Activated CD8-positive, alpha-beta memory T cell treated with anti-CD3 and anti-CD28 coated beads for 24 hours (primary cell): ENCODE results near the gene UBASH3A.
A peak's percentile ranks its signal among the peaks of the same experiment; 100 is the strongest.

Experiments
- DNase-seq: peaks from one replicate; pipeline ENCODE4 v3.0.0-alpha.2; 2020

Gene UBASH3A, protein sequence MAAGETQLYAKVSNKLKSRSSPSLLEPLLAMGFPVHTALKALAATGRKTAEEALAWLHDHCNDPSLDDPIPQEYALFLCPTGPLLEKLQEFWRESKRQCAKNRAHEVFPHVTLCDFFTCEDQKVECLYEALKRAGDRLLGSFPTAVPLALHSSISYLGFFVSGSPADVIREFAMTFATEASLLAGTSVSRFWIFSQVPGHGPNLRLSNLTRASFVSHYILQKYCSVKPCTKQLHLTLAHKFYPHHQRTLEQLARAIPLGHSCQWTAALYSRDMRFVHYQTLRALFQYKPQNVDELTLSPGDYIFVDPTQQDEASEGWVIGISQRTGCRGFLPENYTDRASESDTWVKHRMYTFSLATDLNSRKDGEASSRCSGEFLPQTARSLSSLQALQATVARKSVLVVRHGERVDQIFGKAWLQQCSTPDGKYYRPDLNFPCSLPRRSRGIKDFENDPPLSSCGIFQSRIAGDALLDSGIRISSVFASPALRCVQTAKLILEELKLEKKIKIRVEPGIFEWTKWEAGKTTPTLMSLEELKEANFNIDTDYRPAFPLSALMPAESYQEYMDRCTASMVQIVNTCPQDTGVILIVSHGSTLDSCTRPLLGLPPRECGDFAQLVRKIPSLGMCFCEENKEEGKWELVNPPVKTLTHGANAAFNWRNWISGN

GRCh38 chr21:42403611-42404231, at the start of gene UBASH3A:
UBASH3A (plus strand) TSS chr21:42403902; CDS start chr21:42403946, 44 bp downstream.
- DNase-seq: peak; percentile 81

DNA sequence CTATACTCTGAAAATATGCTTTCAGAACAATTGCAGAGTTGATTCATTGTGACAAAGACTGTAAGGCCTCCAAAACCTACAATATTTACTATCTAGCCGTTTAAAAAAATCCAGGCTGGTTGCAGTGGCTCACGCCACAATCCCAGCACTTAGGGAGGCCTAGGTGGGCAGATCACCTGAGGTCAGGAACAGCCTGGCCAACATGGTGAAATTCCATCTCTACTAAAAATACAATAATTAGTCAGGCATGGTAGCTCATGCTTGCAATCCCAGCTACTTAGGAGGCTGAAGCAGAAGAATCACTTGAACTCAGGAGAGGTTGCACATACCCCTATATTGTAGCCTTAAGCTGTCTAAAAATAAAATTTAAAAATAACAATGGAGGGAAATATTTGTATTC, 47.7 kb upstream of the UBASH3A start:
- DNase-seq: no peak

DNA sequence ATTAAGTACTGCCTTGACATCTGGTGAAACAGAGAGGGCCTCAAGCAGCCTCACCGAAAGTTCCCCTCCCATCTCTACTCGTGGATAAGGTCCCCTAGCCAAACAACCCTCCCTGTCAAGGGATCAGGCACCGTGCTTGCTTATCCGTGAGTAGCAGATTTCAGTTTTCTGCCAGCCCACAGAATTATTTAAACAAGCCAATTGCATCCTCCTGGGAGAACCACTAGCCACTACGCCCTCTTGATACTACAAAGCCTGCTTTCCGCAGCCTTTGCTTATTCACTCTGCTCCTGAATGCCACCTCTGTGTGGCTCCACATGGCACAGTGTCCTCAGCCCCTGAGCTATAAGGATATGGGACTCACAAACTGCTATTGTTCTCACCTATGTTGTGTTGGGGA, 47.1 kb upstream of the UBASH3A start:
- no peak for DNase-seq

DNA sequence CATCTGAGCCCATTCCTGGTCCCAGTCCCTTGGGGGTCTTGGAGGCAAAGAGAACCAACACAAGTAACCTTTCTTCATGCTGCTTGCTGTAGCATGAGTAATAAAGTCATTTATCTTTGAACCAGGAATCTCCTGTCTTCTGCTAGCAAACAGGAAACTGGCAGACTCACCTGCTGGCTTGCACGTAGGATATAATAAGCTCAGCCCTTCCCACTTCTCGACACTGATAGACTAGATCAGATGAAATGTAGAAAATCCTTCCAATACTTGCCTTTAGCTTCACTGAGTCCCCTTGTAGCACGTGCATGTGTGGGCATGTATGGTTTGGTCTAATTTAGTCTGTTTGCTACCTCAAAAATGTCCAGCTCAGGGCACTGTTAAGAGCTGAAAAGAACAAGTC, 46.4 kb upstream of the UBASH3A start:
- no peak for DNase-seq

GRCh38 chr21:42358261-42358660, 45.4 kb upstream of the UBASH3A start:
- no peak for DNase-seq

DNA sequence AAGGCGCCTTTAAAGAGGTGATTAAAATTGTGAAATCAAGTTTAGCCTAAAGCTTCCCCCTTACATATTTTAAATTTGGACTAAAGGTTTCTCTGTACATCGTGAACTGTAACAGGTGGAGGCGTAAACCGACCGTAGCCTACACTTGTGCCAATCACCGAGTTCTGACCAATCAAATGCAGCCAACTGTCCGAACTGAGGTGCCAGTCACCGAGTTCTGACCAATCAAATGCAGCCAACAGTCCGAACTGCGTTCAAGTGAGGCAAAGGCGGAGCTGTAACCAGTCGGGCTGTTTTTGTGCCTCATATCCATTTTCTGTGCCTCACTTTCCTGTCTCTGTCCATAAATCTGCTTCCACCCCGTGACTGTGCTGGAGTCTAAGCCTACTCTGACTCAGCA, 44.8 kb upstream of the UBASH3A start:
- DNase-seq: no peak

DNA sequence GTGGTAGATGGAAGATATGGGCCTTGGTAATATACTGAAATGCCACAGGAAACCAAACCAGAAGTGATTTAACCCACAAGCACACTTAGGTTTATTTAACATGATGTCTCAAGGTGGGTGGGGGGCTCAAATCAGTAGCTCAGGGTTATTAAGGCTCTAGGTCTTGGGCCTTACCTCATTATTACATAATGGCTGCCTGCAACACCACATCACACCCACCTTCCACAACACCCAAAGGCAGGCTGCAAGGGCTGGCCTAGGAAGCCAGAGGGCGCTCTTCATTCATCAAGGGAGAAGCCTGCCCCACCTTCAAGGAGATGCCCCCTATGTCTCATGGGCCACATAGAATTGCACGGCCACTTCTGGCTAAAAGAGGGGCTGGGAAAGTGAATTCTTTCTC, 43.4 kb upstream of the UBASH3A start:
- no peak for DNase-seq

DNA sequence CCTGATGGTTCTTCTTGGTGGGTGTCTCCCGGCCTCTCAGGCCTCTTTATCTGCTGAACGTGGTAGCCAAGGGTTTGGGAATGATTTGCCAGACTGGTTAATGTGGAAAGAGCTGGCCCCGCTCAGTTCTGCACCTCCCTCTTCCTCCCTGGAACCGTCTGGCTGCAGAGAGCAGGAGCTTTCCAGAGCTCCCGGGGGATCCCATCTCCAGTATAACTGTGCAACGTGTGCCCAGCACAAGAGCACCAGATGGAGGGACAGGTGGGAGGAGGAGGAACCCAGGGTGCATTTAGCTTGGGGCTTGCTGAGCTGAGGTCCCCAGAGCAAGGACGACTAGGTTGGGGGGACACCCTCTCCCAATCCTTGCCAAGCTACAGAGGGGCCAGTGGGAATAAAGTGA, 42.4 kb upstream of the UBASH3A start:
- no peak for DNase-seq

- DNase-seq: no peak
These were observed 41.5 kb upstream of the UBASH3A start for GRCh38 chr21:42362198-42362597.

DNA sequence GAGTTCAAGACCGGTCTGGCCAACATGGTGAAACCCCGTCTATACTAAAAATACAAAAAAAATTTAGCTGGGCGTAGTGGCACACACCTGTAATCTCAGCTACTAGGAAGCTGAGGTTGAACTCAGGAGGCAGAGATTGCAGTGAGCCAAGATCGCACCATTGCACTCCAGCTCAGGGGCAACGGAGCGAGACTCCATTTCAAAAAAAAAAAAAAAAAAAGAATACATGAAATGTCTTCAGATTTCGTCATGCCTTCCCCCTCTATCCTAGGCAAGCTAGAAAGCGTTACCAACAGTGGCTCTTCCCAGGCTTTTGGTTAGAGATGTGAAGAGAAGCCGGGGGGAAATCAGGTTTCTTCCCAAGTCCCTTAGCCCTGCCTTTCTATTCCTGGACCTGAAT, 41.0 kb upstream of the UBASH3A start:
- DNase-seq: no peak

DNA sequence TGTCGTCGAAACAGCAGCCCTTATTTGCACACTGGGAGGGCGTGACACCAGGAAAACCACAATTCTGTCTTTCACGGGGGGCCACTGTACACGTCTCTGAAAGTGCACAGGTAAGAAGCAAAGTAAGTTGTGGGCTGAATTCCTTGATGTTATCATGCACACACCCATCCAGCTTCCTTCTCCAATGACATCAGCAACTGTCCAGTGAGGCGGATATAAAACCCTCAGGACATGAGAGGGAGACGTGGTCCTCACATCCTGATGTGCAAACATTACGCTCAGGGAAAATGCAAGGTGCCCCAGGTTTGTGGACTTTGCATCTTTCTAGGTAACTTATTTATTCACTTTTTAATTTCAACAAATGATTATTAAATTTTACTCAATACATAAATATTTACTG, 40.4 kb upstream of the UBASH3A start:
- no peak for DNase-seq

GRCh38 chr21:42364304-42364865, 39.3 kb upstream of the UBASH3A start:
- no peak for DNase-seq

DNA sequence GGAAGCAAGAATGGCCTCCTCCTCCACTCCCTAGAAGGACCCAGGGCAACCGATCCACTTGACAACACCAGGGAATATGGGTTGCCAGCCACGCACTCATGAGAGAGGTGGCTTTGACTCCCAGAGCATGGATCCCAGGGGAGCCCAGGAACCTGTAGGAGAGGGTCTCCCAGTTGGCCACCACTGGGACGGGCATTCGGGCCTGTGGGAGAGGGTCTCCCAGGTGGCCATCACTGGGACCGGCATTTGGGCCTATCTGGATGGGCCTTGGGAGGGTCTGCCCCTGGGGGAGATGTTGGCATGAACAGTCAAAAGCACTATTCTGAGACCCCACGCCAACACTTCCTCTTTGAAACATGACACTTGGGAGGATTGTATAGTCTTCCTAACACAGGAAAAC, 37.9 kb upstream of the UBASH3A start:
- DNase-seq: no peak

DNA sequence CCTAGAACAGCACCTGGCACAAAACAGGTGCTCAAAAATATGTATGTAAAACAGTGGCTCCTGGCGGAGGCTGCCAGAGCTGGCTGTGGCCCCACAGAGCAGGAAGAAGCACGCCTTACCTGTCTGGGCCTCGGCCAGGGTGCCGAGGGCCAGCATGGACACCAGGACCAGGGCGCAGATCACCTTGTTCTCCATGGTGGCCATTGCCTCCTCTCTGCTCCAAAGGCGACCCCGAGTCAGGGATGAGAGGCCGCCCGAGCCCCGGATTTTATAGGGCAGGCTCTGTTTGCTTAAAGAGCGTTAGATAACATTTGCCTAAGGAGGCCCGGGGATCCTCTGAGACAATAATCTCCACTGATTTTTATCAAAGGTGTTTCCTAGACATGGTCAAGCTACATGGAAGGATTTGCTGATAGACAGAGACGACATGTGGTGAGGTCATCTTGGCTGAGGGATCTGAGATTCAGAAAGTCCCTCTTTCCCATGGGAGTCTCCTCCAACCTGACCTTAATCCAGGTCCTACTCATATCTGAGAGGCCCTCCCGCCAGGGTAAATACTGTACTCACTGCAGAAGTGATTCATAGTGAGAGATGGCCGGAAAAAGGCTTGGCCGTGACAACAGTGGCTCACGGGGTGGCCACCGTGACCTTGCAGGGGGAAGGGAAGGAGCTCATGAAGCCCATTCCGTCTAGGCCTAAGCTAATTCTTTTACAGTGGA, 37.3 kb upstream of the UBASH3A start, which contains the start of gene TFF1:
Gene TFF1 (minus strand): TSS at position 244 of the 719 bp plus-strand sequence. CDS start 40 bp downstream, at position 204.
- no peak for DNase-seq

GRCh38 chr21:42367367-42368165, 36.1 kb upstream of the UBASH3A start:
- DNase-seq: no peak

- no peak for DNase-seq
These were observed 33.9 kb upstream of the UBASH3A start for GRCh38 chr21:42369821-42370220.

- DNase-seq: no peak
These were observed 32.6 kb upstream of the UBASH3A start for GRCh38 chr21:42370894-42371654.

GRCh38 chr21:42373196-42373907, 30.4 kb upstream of the UBASH3A start:
- peak; percentile 73 for DNase-seq

DNA sequence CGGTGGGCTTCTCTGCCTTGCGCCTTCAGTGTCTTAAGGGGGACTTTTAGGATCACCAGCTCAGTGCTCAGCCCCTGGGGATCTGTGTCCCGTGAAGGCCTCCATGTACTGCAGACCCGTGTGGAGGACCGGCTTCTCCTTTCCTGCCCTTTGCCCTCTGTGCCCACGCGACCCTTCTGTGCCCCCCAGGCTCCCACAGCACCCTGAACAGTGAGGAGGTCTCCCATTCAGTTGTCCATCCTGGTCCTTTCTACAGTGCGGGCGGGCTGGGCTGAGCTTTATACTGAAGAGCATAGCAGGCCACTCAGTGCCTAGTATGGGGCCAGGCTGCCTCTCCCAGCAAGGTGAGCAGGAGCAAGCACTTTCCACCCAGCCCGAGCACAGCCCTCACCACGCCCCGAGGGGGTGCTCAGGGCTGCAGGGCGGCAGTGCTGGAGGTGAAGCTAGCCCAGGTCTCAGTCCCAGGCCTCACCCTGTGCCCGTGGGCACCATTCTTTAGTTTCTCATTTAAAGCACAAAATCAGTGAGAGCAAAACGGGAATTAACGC, 29.7 kb upstream of the UBASH3A start:
- DNase-seq: no peak

GRCh38 chr21:42374457-42374856, 29.2 kb upstream of the UBASH3A start:
- no peak for DNase-seq
